Upper lobe of right lung (tissue), 1 donor: ENCODE data around the gene EMP3. TPM values are rescaled to one million over a fixed set of nuclear protein-coding genes. Genes with fewer than 3 reads are reported as not detected.
"Not testable (repeated sequence)": the region's sequence is repeated elsewhere in the genome, so short reads cannot be mapped to it uniquely, and the experiment has no call there.

Experiments
- ATAC-seq: fragments of 200-7000 bp; cut with Tn5 transposase; one replicate; pipeline ENCODE4 v1.9.1; 2020; ENCODE audit warnings: mild to moderate bottlenecking, moderate library complexity
- DNase-seq: peaks from one replicate; pipeline ENCODE4 v3.0.0-alpha.2; 2020
- H3K27ac ChIP-seq: fragments of 200-600 bp; one replicate; pipeline ENCODE4 v1.8.0; 2022
- H3K27me3 ChIP-seq: fragments of 200-600 bp; one replicate; pipeline ENCODE4 v1.8.0; 2022; ENCODE audit warnings: mild to moderate bottlenecking
- H3K36me3 ChIP-seq: fragments of 200-600 bp; one replicate; pipeline ENCODE4 v1.8.0; 2022
- H3K4me1 ChIP-seq: fragments of 200-600 bp; one replicate; pipeline ENCODE4 v1.8.0; 2022
- H3K4me3 ChIP-seq: fragments of 200-600 bp; one replicate; pipeline ENCODE4 v1.8.0; 2022; ENCODE audit warnings: mild to moderate bottlenecking
- H3K9me3 ChIP-seq: fragments of 200-600 bp; one replicate; pipeline ENCODE4 v1.8.0; 2022
- CTCF ChIP-seq: fragments of 200-600 bp; IDR thresholded peaks from one replicate; pipeline ENCODE4 v1.8.0; 2022; ENCODE audit warnings: antibody characterized with exemption
- intact Hi-C: fragments of 100-400 bp; cut with DNase I; formaldehyde crosslinking; loops from one replicate; pipeline ENCODE4 v1.11.0; 2022
- total RNA-seq: library from RNA; stranded (reverse); fragmentation: NEBNext Ultra II Directional; extraction: Animal tissue kit (Norgen Biotek cat#: 25700); gene quantifications from one replicate; pipeline ENCODE4 v1.2.1, GENCODE V29; 2021
- donor health status: DM: no; HTN: yes; CAD: no; lungs with severe emphysema.

EMP3 gene
- total RNA-seq, 1 donor from 2014 or later = 87.8 TPM

GRCh38 chr19:48367855-48368254 is 42.5 kb downstream of the EMP3 start:
- H3K4me1 ChIP-seq = peaks cover 5% of the 10 kb centered on the region
- intact Hi-C loops = no loop called here
- H3K4me3 ChIP-seq = no peak overlapping the region
- no peak for TF ChIP-seq CTCF
- no peaks in the 10 kb centered on the region for H3K27me3 ChIP-seq
- DNase-seq (no peak), ATAC-seq (no peak)
- no peaks in the 10 kb centered on the region for H3K9me3 ChIP-seq
- no peaks in the 10 kb centered on the region for H3K36me3 ChIP-seq
- H3K27ac ChIP-seq = no peak overlapping the region

GRCh38 chr19:48368936-48369335 is 43.6 kb downstream of the EMP3 start:
- Histone ChIP-seq H3K4me1 (peaks cover 5% of the 10 kb centered on the region), H3K4me3 (no peak overlapping the region), H3K27ac (no peak overlapping the region), H3K36me3 (no peaks in the 10 kb centered on the region), H3K9me3 (no peaks in the 10 kb centered on the region), H3K27me3 (no peaks in the 10 kb centered on the region)
- no peak for ATAC-seq
- intact Hi-C loops = no loop called here
- no peak for DNase-seq
- TF ChIP-seq CTCF = no peak

- DNase-seq = no peak
- no peaks in the 10 kb centered on the region for H3K9me3 ChIP-seq
- no peak overlapping the region for H3K27ac ChIP-seq
- H3K27me3 ChIP-seq = no peaks in the 10 kb centered on the region
- H3K4me1 ChIP-seq = no peaks in the 10 kb centered on the region
- no peak for ATAC-seq
- H3K36me3 ChIP-seq = no peaks in the 10 kb centered on the region
- intact Hi-C loops = no loop called here
- no peak overlapping the region for H3K4me3 ChIP-seq
- no peak for TF ChIP-seq CTCF
These were observed 45.6 kb downstream of the EMP3 start for GRCh38 chr19:48370955-48371354.

GRCh38 chr19:48371367-48371766 is 46.0 kb downstream of the EMP3 start:
- Histone ChIP-seq H3K9me3 (no peaks in the 10 kb centered on the region), H3K4me1 (no peaks in the 10 kb centered on the region), H3K27ac (no peak overlapping the region), H3K27me3 (no peaks in the 10 kb centered on the region), H3K36me3 (no peaks in the 10 kb centered on the region), H3K4me3 (no peak overlapping the region)
- TF ChIP-seq CTCF = no peak
- intact Hi-C loops = no loop called here
- no peak for ATAC-seq
- DNase-seq = no peak

- ATAC-seq, intact Hi-C loops, H3K4me1 ChIP-seq, H3K36me3 ChIP-seq, H3K27me3 ChIP-seq, DNase-seq, H3K27ac ChIP-seq, H3K4me3 ChIP-seq, H3K9me3 ChIP-seq: not testable (repeated sequence)
These were observed 46.4 kb downstream of the EMP3 start for GRCh38 chr19:48371771-48372170.

- DNase-seq (no peak), ATAC-seq (no peak)
- Histone ChIP-seq H3K4me3 (no peak overlapping the region), H3K27me3 (no peaks in the 10 kb centered on the region), H3K4me1 (no peaks in the 10 kb centered on the region), H3K9me3 (no peaks in the 10 kb centered on the region), H3K27ac (no peak overlapping the region), H3K36me3 (no peaks in the 10 kb centered on the region)
- intact Hi-C loops = no loop called here
- no peak for TF ChIP-seq CTCF
These were observed 47.6 kb downstream of the EMP3 start for GRCh38 chr19:48372904-48373303.
